ENCODE results near the gene COL24A1. TPM values are rescaled to one million over a fixed set of nuclear protein-coding genes. Genes with fewer than 3 reads are reported as not detected.

Gene COL24A1
- total and polyA plus RNA-seq, 3 donors from 2014 or later = 0.75 to 2.4 (median 1.8) TPM

DNA sequence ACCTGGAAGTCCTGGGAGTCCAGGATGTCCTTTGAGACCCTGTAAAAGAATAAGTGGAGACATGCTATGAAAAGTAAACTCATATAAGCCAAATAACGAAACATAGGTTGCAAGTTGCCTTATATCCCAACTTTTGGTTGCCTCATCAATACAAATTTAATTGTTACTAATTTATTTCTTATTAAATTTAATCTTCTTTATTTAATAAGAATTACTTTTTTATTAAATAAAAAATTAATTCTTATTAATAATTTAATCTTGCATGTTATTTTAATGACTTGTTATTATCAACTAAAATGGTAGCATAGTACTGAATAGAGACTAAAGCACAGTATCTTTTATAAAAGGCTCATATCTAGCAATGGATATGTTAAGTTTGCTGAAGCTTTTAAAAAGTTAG, 92.9 kb downstream of the COL24A1 start:
- Histone ChIP-seq H3K27ac (no peak overlapping the region), H3K4me3 (no peak overlapping the region), H3K4me1 (no peaks in the 10 kb centered on the region), H3K9me3 (no peaks in the 10 kb centered on the region), H3K27me3 (no peaks in the 10 kb centered on the region), H3K36me3 (ENCODE audit: low read depth, missing control alignments) (no peaks in the 10 kb centered on the region)
- TF ChIP-seq, protein P1, sequence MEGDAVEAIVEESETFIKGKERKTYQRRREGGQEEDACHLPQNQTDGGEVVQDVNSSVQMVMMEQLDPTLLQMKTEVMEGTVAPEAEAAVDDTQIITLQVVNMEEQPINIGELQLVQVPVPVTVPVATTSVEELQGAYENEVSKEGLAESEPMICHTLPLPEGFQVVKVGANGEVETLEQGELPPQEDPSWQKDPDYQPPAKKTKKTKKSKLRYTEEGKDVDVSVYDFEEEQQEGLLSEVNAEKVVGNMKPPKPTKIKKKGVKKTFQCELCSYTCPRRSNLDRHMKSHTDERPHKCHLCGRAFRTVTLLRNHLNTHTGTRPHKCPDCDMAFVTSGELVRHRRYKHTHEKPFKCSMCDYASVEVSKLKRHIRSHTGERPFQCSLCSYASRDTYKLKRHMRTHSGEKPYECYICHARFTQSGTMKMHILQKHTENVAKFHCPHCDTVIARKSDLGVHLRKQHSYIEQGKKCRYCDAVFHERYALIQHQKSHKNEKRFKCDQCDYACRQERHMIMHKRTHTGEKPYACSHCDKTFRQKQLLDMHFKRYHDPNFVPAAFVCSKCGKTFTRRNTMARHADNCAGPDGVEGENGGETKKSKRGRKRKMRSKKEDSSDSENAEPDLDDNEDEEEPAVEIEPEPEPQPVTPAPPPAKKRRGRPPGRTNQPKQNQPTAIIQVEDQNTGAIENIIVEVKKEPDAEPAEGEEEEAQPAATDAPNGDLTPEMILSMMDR (IDR thresholded peaks at IDR 0.05) = no peak
- TF ChIP-seq POLR2A (IDR thresholded peaks at IDR 0.05) = no peak
- intact Hi-C loops (cut with DNase I; ENCODE audit: low total_unique reads) = no loop called here
- no peak for DNase-seq
- 89 to 94% methylated on average over 1 of the region's 1 CpG for WGBS, 2 donors

DNA sequence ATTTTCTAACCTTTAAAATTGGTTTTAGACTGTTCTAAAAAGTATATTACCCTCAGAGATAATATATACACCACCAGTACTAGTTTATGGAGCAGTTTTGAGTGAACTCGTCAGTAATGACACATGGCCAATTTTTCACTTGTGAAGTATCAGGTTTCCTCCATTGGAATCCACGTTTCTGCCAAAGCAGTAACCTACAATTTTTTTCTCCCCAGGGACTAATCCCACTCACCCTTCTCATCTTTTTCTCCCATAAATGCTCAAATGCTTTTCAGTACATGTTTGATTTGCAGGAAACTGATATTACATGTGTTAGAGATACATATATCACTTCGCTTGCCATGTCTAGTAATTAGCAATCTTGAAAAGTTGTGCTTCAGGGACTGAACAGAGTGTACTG, 94.1 kb downstream of the COL24A1 start:
- H3K4me3 ChIP-seq = no peak overlapping the region
- intact Hi-C loops (cut with DNase I; ENCODE audit: low total_unique reads) = no loop called here
- H3K36me3 ChIP-seq (ENCODE audit: low read depth, missing control alignments) = no peaks in the 10 kb centered on the region
- 60 to 62% methylated on average over 3 of the region's 3 CpGs for WGBS, 2 donors
- no peak for DNase-seq
- no peak overlapping the region for H3K27ac ChIP-seq
- no peaks in the 10 kb centered on the region for H3K9me3 ChIP-seq
- TF ChIP-seq, protein P1 (IDR thresholded peaks at IDR 0.05) = no peak
- TF ChIP-seq POLR2A (IDR thresholded peaks at IDR 0.05) = no peak
- no peaks in the 10 kb centered on the region for H3K4me1 ChIP-seq
- no peaks in the 10 kb centered on the region for H3K27me3 ChIP-seq

DNA sequence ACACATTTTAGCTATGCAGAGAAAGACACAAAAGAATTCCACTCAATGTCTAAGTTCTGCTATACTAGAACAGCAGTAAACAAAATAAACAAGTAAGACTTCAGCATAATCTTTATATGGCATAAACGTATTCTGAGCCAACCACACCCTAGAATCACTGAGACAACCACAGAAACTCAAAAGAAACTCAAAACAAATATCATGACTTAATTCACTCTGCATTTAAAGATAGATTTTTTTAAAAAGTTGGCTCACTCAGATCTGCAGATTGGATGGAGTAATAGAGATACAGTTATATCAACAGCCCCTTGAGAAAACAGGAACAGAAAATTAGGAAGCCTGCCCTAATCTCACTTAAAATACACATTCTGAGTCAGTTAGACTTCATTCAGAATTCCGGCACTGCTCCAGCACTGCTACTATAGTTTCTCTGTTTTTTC, 95.0 kb downstream of the COL24A1 start:
- TF ChIP-seq, protein P1 (IDR thresholded peaks at IDR 0.05) = no peak
- no peak for TF ChIP-seq POLR2A (IDR thresholded peaks at IDR 0.05)
- intact Hi-C loops (cut with DNase I; ENCODE audit: low total_unique reads) = no loop called here
- Histone ChIP-seq H3K9me3 (no peaks in the 10 kb centered on the region), H3K27me3 (no peaks in the 10 kb centered on the region), H3K27ac (no peak overlapping the region), H3K4me3 (no peak overlapping the region), H3K4me1 (no peaks in the 10 kb centered on the region), H3K36me3 (ENCODE audit: low read depth, missing control alignments) (no peaks in the 10 kb centered on the region)
- no peak for DNase-seq
- WGBS, 2 donors = 61 to 62% methylated on average over 2 of the region's 2 CpGs

DNA sequence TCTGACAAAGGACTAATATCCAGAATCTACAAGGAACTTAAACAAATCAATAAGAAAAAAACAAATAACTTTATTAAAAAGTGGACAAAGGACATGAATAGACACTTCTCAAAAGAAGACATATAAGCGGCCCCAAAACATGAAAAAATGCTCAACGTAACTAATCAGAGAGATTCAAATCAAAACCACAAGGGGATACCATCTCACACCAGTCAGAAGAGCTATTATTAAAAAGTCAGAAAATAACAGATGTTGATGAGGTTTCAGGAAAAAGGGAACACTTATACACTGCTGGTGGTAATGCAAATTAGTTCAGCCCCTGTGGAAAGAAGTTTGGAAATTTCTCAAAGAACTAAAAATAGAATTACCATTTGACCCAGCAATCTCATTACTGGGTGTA, 102.2 kb downstream of the COL24A1 start:
- TF ChIP-seq, protein P1 (IDR thresholded peaks at IDR 0.05) = no peak
- no peak for TF ChIP-seq POLR2A (IDR thresholded peaks at IDR 0.05)
- H3K4me3 ChIP-seq = no peak overlapping the region
- intact Hi-C loops (cut with DNase I; ENCODE audit: low total_unique reads) = no loop called here
- no peaks in the 10 kb centered on the region for H3K4me1 ChIP-seq
- H3K9me3 ChIP-seq = no peaks in the 10 kb centered on the region
- no peak for DNase-seq
- WGBS, 2 donors = 93 to 94% methylated on average over 2 of the region's 2 CpGs
- no peaks in the 10 kb centered on the region for H3K27me3 ChIP-seq
- H3K36me3 ChIP-seq (ENCODE audit: low read depth, missing control alignments) = no peaks in the 10 kb centered on the region
- H3K27ac ChIP-seq = no peak overlapping the region

DNA sequence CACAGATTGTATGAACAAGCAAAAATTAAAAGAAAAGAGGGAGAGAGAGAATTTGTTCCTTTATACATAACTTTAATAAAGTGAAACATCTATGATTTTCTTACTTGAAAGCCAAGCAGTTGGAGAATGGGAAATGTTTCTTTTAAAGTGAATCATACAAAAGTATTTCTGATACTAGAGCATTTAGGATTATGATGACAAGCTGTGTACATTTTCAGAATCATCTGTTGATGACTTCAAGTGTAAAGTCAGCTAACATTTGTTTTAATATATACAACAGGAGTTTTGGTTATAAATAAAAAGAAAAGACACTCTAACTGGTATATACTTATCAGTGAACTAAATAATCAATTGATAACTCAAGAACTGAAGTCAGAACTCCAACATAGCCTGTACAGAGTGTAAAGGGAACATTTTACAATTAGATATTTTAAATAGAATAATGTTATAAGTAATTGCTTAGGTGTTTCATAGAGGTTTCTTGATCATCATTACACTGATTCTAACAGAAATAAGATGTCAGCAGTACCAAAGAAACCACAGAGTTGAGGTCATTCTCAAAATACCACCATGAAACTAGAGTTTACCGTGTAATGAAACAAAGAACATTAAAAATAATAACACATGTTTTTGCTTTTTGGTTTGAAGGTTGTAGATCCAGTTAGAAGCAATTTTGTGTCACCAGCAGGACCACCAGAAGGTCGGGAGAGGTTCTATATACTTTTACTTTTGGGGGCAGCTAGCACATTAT, 103.4 kb downstream of the COL24A1 start:
- no peak overlapping the region for H3K4me3 ChIP-seq
- intact Hi-C loops (cut with DNase I; ENCODE audit: low total_unique reads) = no loop called here
- H3K36me3 ChIP-seq (ENCODE audit: low read depth, missing control alignments) = no peaks in the 10 kb centered on the region
- no peaks in the 10 kb centered on the region for H3K4me1 ChIP-seq
- no peaks in the 10 kb centered on the region for H3K27me3 ChIP-seq
- WGBS, 2 donors = 79 to 92% methylated on average over 2 of the region's 2 CpGs
- no peaks in the 10 kb centered on the region for H3K9me3 ChIP-seq
- no peak for TF ChIP-seq POLR2A (IDR thresholded peaks at IDR 0.05)
- TF ChIP-seq, protein P1 (IDR thresholded peaks at IDR 0.05) = no peak
- H3K27ac ChIP-seq = no peak overlapping the region
- no peak for DNase-seq
